Measurements from ENCODE around the gene FARSA.

FARSA gene

GRCh38 chr19:12944104-12944674 lies 10.7 kb upstream of the FARSA start:
- peak overlapping the region; percentile 96 for H3K27ac ChIP-seq
- no peak for TF ChIP-seq CTCF (conservative IDR thresholded peaks at IDR 0.05)

GRCh38 chr19:12943437-12944044 lies 10.0 kb upstream of the FARSA start:
- H3K27ac ChIP-seq: peak overlapping the region; percentile 96
- TF ChIP-seq CTCF (conservative IDR thresholded peaks at IDR 0.05): no peak

GRCh38 chr19:12940897-12941296 lies 7.4 kb upstream of the FARSA start:
- TF ChIP-seq CTCF (conservative IDR thresholded peaks at IDR 0.05): no peak
- peak overlapping the region; percentile 96 for H3K27ac ChIP-seq

- no peak for TF ChIP-seq CTCF (conservative IDR thresholded peaks at IDR 0.05)
Observed at GRCh38 chr19:12939975-12940423, 6.5 kb upstream of the FARSA start.

GRCh38 chr19:12938779-12939601 lies 5.5 kb upstream of the FARSA start:
- no peak for TF ChIP-seq CTCF (conservative IDR thresholded peaks at IDR 0.05)
- H3K27ac ChIP-seq: peak overlapping the region; percentile 96

More at GRCh38 chr19:12939975-12940423, 6.5 kb upstream of the FARSA start:
- H3K27ac ChIP-seq: peak overlapping the region; percentile 96

- no peak for TF ChIP-seq CTCF (conservative IDR thresholded peaks at IDR 0.05)
- H3K27ac ChIP-seq: peak within 1 kb of the TSS; percentile 96
Observed at GRCh38 chr19:12937927-12938778, 4.6 kb upstream of the FARSA start, which contains the start of gene CALR. CALR (plus strand) TSS chr19:12938609; CDS start chr19:12938680, 71 bp downstream.
